ENCODE data around the gene NRXN3.

DNA sequence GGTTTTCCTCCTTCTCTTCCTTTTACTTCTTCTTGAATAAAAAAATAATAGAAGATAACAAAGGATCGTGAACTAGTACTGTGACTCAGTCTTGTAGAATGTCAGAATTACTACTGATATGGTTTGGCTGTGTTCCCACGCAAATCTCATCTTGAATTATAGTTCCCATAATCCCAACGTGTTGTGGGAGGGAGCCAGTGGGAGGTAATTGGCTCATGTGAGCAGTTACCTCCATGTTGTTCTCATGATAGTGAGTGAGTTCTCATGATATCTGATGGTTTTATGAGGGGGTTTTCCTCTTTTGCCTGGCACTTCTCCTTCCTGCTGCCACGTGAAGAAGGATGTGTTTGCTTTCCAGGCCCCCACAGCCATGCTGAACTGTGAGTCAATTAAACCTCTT, 1491.6 kb downstream of the NRXN3 start:
- TF ChIP-seq, protein P1, sequence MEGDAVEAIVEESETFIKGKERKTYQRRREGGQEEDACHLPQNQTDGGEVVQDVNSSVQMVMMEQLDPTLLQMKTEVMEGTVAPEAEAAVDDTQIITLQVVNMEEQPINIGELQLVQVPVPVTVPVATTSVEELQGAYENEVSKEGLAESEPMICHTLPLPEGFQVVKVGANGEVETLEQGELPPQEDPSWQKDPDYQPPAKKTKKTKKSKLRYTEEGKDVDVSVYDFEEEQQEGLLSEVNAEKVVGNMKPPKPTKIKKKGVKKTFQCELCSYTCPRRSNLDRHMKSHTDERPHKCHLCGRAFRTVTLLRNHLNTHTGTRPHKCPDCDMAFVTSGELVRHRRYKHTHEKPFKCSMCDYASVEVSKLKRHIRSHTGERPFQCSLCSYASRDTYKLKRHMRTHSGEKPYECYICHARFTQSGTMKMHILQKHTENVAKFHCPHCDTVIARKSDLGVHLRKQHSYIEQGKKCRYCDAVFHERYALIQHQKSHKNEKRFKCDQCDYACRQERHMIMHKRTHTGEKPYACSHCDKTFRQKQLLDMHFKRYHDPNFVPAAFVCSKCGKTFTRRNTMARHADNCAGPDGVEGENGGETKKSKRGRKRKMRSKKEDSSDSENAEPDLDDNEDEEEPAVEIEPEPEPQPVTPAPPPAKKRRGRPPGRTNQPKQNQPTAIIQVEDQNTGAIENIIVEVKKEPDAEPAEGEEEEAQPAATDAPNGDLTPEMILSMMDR (IDR thresholded peaks at IDR 0.05) = no peak
- TF ChIP-seq RXRA (IDR thresholded peaks at IDR 0.05; ENCODE audit: borderline replicate concordance, low read depth) (no peak), YY1 (IDR thresholded peaks at IDR 0.05; ENCODE audit: low read depth) (no peak), REST (IDR thresholded peaks at IDR 0.05; ENCODE audit: low read depth, low read length) (no peak), POLR2AphosphoS5 (IDR thresholded peaks at IDR 0.05; ENCODE audit: low read depth, low read length) (no peak), RAD21 (IDR thresholded peaks at IDR 0.05; ENCODE audit: low read length) (no peak), EP300 (IDR thresholded peaks at IDR 0.05; ENCODE audit: borderline replicate concordance in 1 of 2, low read depth in 1 of 2, low read length in 1 of 2) (no peak), CHD2 (IDR thresholded peaks at IDR 0.05; ENCODE audit: low read length, partially characterized antibody) (no peak), JUND (IDR thresholded peaks at IDR 0.05) (0 out of 2 replicates have a peak, but pooled peaks have one; percentile 8), RCOR1 (IDR thresholded peaks at IDR 0.05; ENCODE audit: low read length) (no peak), MEF2A (IDR thresholded peaks at IDR 0.05; ENCODE audit: borderline replicate concordance, low read depth) (no peak)
- TF ChIP-seq, protein P2, sequence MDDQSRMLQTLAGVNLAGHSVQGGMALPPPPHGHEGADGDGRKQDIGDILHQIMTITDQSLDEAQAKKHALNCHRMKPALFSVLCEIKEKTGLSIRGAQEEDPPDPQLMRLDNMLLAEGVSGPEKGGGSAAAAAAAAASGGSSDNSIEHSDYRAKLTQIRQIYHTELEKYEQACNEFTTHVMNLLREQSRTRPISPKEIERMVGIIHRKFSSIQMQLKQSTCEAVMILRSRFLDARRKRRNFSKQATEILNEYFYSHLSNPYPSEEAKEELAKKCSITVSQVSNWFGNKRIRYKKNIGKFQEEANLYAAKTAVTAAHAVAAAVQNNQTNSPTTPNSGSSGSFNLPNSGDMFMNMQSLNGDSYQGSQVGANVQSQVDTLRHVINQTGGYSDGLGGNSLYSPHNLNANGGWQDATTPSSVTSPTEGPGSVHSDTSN (IDR thresholded peaks at IDR 0.05) = no peak

Data from SK-N-SH (cell line).